Thyroid gland (tissue), 4 donors: ENCODE measurements around the gene BMPR1B. TPM values are rescaled to one million over a fixed set of nuclear protein-coding genes. Genes with fewer than 3 reads are reported as not detected.

ENCODE experiments used
- DNase-seq, 2 donors: peaks; one replicate each; pipeline ENCODE4 v3.0.0-alpha.2; 2019
- H3K27ac ChIP-seq, 3 donors: fragments of 200-600 bp; sonication (generic); 1 replicate in 2 of 3; 2 replicates in 1 of 3; pipeline ENCODE4 v1.5.1; 2016 to 2019; ENCODE audit warnings: mild to moderate bottlenecking in 1 of 3, moderate library complexity in 1 of 3
- H3K27me3 ChIP-seq: fragments of 200-600 bp; sonication (generic); one replicate; pipeline ENCODE4 v1.5.1; 2019
- H3K36me3 ChIP-seq, 2 donors: fragments of 200-600 bp; sonication (generic); one replicate each; pipeline ENCODE4 v1.5.1; 2016 to 2019
- H3K4me1 ChIP-seq, 2 donors: fragments of 200-600 bp; sonication (generic); one replicate each; pipeline ENCODE4 v1.5.1; 2017 to 2019
- H3K4me3 ChIP-seq, 3 donors: fragments of 200-600 bp; sonication (generic); replicated peaks in 1 of 3; 1 replicate in 2 of 3; 2 replicates in 1 of 3; pipeline ENCODE4 v1.5.1; 2016; ENCODE audit warnings: mild to moderate bottlenecking in 1 of 3
- H3K9me3 ChIP-seq: fragments of 200-600 bp; sonication (generic); one replicate; pipeline ENCODE4 v1.5.1; 2017
- CTCF ChIP-seq, 6 experiments: fragments of 200-600 bp in 3 of 6; fragments of 450-650 bp in 3 of 6; sonication (generic) in 3 of 6; IDR thresholded peaks; one replicate each; pipeline ENCODE4 v1.5.1; 2016 to 2019; ENCODE audit warnings: antibody characterized with exemption in 6 of 6, mild to moderate bottlenecking in 2 of 6, inconsistent platforms in 1 of 6, moderate library complexity in 1 of 6
- POLR2A ChIP-seq, 2 donors: fragments of 450-650 bp; IDR thresholded peaks; one replicate each; pipeline ENCODE4 v1.6.1; 2017; ENCODE audit warnings: antibody characterized with exemption in 2 of 2, mild to moderate bottlenecking in 2 of 2, moderate library complexity in 1 of 2
- whole genome bisulfite sequencing, 2 donors: methylation state at CpG; one replicate each; pipeline ENCODE4 v1.1.5; 2017; 5-methylcytosine and 5-hydroxymethylcytosine counted together
- intact Hi-C: fragments of 100-400 bp; cut with DNase I; formaldehyde crosslinking; loops from one replicate; pipeline ENCODE4 v1.15.1; 2023
- total RNA-seq, 4 donors: library from RNA; depleted of rRNA; stranded (reverse); fragments of >200 nt; gene quantifications; one replicate each; pipeline ENCODE4 v1.2.3, GENCODE V29; 2016

BMPR1B gene
- total RNA-seq, 4 donors from 2014 or later = 0.49 to 0.89 (median 0.76) TPM

GRCh38 chr4:94913316-94913715, 155.6 kb downstream of the BMPR1B start:
- intact Hi-C loops = no loop called here
- TF ChIP-seq CTCF (IDR thresholded peaks at IDR 0.05) (no peak), POLR2A (IDR thresholded peaks at IDR 0.05) (no peak)
- no peak for DNase-seq
- Histone ChIP-seq H3K27ac (no peak overlapping the region), H3K36me3 (no peaks in the 10 kb centered on the region), H3K27me3 (no peaks in the 10 kb centered on the region), H3K4me3 (no peak overlapping the region), H3K4me1 (no peaks in the 10 kb centered on the region), H3K9me3 (no peaks in the 10 kb centered on the region)
- WGBS, 2 donors = 80 to 84% methylated on average over 1 of the region's 1 CpG

- no peak overlapping the region for H3K4me3 ChIP-seq
- H3K36me3 ChIP-seq = no peaks in the 10 kb centered on the region
- intact Hi-C loops = no loop called here
- no peak for DNase-seq
- WGBS, 2 donors = 90 to 100% methylated on average over 2 of the region's 2 CpGs
- no peaks in the 10 kb centered on the region for H3K4me1 ChIP-seq
- H3K9me3 ChIP-seq = no peaks in the 10 kb centered on the region
- no peaks in the 10 kb centered on the region for H3K27me3 ChIP-seq
- H3K27ac ChIP-seq = no peak overlapping the region
- TF ChIP-seq POLR2A (IDR thresholded peaks at IDR 0.05) (no peak), CTCF (IDR thresholded peaks at IDR 0.05) (no peak)
Observed at GRCh38 chr4:94917146-94917545, 159.4 kb downstream of the BMPR1B start.

- TF ChIP-seq POLR2A (IDR thresholded peaks at IDR 0.05) = no peak
- TF ChIP-seq CTCF (IDR thresholded peaks at IDR 0.05) = no peak
- H3K36me3 ChIP-seq = no peaks in the 10 kb centered on the region
- intact Hi-C loops = no loop called here
- H3K9me3 ChIP-seq = no peaks in the 10 kb centered on the region
- no peaks in the 10 kb centered on the region for H3K27me3 ChIP-seq
- no peak for DNase-seq
- no peak overlapping the region for H3K4me3 ChIP-seq
- no peak overlapping the region for H3K27ac ChIP-seq
- H3K4me1 ChIP-seq = no peaks in the 10 kb centered on the region
- WGBS, 2 donors = 93 to 95% methylated on average over 1 of the region's 1 CpG
Observed at GRCh38 chr4:94918543-94918942, 160.8 kb downstream of the BMPR1B start.

DNA sequence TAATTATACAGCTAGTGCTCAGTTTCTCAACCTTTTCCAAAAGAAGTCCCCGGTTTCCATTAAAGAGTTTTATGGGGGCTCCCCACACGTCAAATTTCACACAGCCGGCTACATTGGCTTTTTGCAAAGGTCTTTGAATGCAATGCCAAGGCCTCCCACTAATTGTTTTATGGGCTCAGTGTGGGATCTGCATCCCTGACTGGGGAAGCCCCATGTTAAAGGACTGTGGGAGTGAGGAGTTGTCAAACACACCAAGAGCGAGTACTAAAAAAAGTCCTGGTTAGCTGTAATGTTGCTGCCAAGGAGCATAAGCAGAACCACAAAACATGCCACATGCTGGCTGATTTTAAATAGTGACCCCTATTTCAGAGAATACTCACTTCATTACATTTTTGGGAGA, 162.6 kb downstream of the BMPR1B start:
- Histone ChIP-seq H3K4me1 (no peaks in the 10 kb centered on the region), H3K9me3 (no peaks in the 10 kb centered on the region), H3K27me3 (no peaks in the 10 kb centered on the region), H3K36me3 (no peaks in the 10 kb centered on the region), H3K4me3 (no peak overlapping the region), H3K27ac (no peak overlapping the region)
- no peak for TF ChIP-seq POLR2A (IDR thresholded peaks at IDR 0.05)
- TF ChIP-seq CTCF (IDR thresholded peaks at IDR 0.05) = no peak
- DNase-seq = no peak
- WGBS, 2 donors = 83 to 88% methylated on average over 4 of the region's 4 CpGs
- intact Hi-C loops = no loop called here

GRCh38 chr4:94924566-94924965, 166.8 kb downstream of the BMPR1B start:
- Histone ChIP-seq H3K9me3 (no peaks in the 10 kb centered on the region), H3K4me1 (no peaks in the 10 kb centered on the region), H3K36me3 (no peaks in the 10 kb centered on the region), H3K27ac (no peak overlapping the region), H3K4me3 (no peak overlapping the region), H3K27me3 (no peaks in the 10 kb centered on the region)
- DNase-seq = no peak
- TF ChIP-seq CTCF (IDR thresholded peaks at IDR 0.05) = no peak
- no peak for TF ChIP-seq POLR2A (IDR thresholded peaks at IDR 0.05)
- intact Hi-C loops = no loop called here
- 49 to 96% methylated on average over 2 of the region's 2 CpGs for WGBS, 2 donors
